ENCODE results near the gene PPM1D. TPM values are rescaled to one million over a fixed set of nuclear protein-coding genes. Genes with fewer than 3 reads are reported as not detected.
A peak's percentile ranks its signal among the peaks of the same experiment; 100 is the strongest.
"Not testable (repeated sequence)": the region's sequence is repeated elsewhere in the genome, so short reads cannot be mapped to it uniquely, and the experiment has no call there.

PPM1D gene
- total RNA-seq, 1 donor from 2014 or later: 21.2 TPM

- no peak overlapping the region for H3K27ac Mint-ChIP-seq
- TF ChIP-seq CTCF (IDR thresholded peaks at IDR 0.05; ENCODE audit: unreplicated experiment): no peak
- no peak overlapping the region for H3K4me3 Mint-ChIP-seq (ENCODE audit: low read depth)
- H3K27me3 Mint-ChIP-seq: no peaks in the 10 kb centered on the region
- no peak for DNase-seq (ENCODE audit: low spot score, unreplicated experiment)
- no peaks in the 10 kb centered on the region for H3K9me3 Mint-ChIP-seq (ENCODE audit: low read depth)
- H3K36me3 Mint-ChIP-seq (ENCODE audit: insufficient read depth): peaks cover 21% of the 10 kb centered on the region
- peaks cover 5% of the 10 kb centered on the region for H3K4me1 Mint-ChIP-seq (ENCODE audit: low read depth)
These were observed 56.5 kb downstream of the PPM1D start for GRCh38 chr17:60656499-60656898.

GRCh38 chr17:60659156-60659555, 59.2 kb downstream of the PPM1D start:
- Mint-ChIP-seq H3K4me1 (ENCODE audit: low read depth) (peaks cover 5% of the 10 kb centered on the region), H3K27ac (no peak overlapping the region), H3K9me3 (ENCODE audit: low read depth) (no peaks in the 10 kb centered on the region), H3K36me3 (ENCODE audit: insufficient read depth) (peaks cover 13% of the 10 kb centered on the region), H3K4me3 (ENCODE audit: low read depth) (no peak overlapping the region), H3K27me3 (no peaks in the 10 kb centered on the region)
- DNase-seq (ENCODE audit: low spot score, unreplicated experiment): no peak
- no peak for TF ChIP-seq CTCF (IDR thresholded peaks at IDR 0.05; ENCODE audit: unreplicated experiment)

GRCh38 chr17:60661489-60661888, 61.5 kb downstream of the PPM1D start:
- H3K4me1 Mint-ChIP-seq (ENCODE audit: low read depth): peaks cover 5% of the 10 kb centered on the region
- no peaks in the 10 kb centered on the region for H3K27me3 Mint-ChIP-seq
- no peaks in the 10 kb centered on the region for H3K9me3 Mint-ChIP-seq (ENCODE audit: low read depth)
- H3K36me3 Mint-ChIP-seq (ENCODE audit: insufficient read depth): peaks cover 14% of the 10 kb centered on the region
- no peak for DNase-seq (ENCODE audit: low spot score, unreplicated experiment)
- H3K4me3 Mint-ChIP-seq (ENCODE audit: low read depth): no peak overlapping the region
- TF ChIP-seq CTCF (IDR thresholded peaks at IDR 0.05; ENCODE audit: unreplicated experiment): no peak
- peak overlapping the region; percentile 15 for H3K27ac Mint-ChIP-seq

GRCh38 chr17:60664022-60664421, 64.0 kb downstream of the PPM1D start:
- Mint-ChIP-seq H3K36me3 (ENCODE audit: insufficient read depth) (peaks cover 9% of the 10 kb centered on the region), H3K27ac (no peak overlapping the region), H3K4me3 (ENCODE audit: low read depth) (no peak overlapping the region), H3K4me1 (ENCODE audit: low read depth) (peaks cover 5% of the 10 kb centered on the region), H3K27me3 (no peaks in the 10 kb centered on the region), H3K9me3 (ENCODE audit: low read depth) (no peaks in the 10 kb centered on the region)
- no peak for TF ChIP-seq CTCF (IDR thresholded peaks at IDR 0.05; ENCODE audit: unreplicated experiment)
- no peak for DNase-seq (ENCODE audit: low spot score, unreplicated experiment)

- H3K9me3 Mint-ChIP-seq (ENCODE audit: low read depth): no peaks in the 10 kb centered on the region
- no peak for TF ChIP-seq CTCF (IDR thresholded peaks at IDR 0.05; ENCODE audit: unreplicated experiment)
- peaks cover 9% of the 10 kb centered on the region for H3K36me3 Mint-ChIP-seq (ENCODE audit: insufficient read depth)
- no peak overlapping the region for H3K27ac Mint-ChIP-seq
- DNase-seq (ENCODE audit: low spot score, unreplicated experiment): no peak
- no peak overlapping the region for H3K4me3 Mint-ChIP-seq (ENCODE audit: low read depth)
- H3K27me3 Mint-ChIP-seq: no peaks in the 10 kb centered on the region
- no peaks in the 10 kb centered on the region for H3K4me1 Mint-ChIP-seq (ENCODE audit: low read depth)
These were observed 65.6 kb downstream of the PPM1D start for GRCh38 chr17:60665602-60666001.

- not testable (repeated sequence) for H3K27ac Mint-ChIP-seq; DNase-seq (ENCODE audit: low spot score, unreplicated experiment); H3K9me3 Mint-ChIP-seq (ENCODE audit: low read depth); H3K4me3 Mint-ChIP-seq (ENCODE audit: low read depth); H3K4me1 Mint-ChIP-seq (ENCODE audit: low read depth); H3K36me3 Mint-ChIP-seq (ENCODE audit: insufficient read depth); H3K27me3 Mint-ChIP-seq
These were observed 68.7 kb downstream of the PPM1D start for GRCh38 chr17:60668741-60669140.

All from progenitor cell of endocrine pancreas (in vitro differentiated cells).